Measurements from ENCODE around the gene MTERF4.

The MTERF4 gene

DNA sequence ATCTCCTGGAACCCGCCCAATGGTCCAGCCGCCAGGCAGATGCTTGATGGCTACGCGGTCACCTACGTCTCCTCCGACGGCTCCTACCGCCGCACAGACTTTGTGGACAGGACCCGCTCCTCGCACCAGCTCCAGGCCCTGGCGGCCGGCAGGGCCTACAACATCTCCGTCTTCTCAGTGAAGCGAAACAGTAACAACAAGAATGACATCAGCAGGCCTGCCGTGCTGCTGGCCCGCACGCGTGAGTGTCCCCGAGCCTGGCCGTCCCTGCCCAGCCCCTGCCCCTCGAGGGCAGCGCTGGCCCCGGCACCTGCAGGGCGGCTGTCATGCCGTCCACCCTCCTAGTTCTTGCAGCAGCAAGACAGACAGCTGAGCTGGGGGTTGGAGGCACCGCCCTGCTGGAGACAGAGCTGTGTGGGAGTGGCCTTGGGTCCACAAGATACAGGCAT is 36.7 kb downstream of the MTERF4 start:
- TF ChIP-seq, protein P1, sequence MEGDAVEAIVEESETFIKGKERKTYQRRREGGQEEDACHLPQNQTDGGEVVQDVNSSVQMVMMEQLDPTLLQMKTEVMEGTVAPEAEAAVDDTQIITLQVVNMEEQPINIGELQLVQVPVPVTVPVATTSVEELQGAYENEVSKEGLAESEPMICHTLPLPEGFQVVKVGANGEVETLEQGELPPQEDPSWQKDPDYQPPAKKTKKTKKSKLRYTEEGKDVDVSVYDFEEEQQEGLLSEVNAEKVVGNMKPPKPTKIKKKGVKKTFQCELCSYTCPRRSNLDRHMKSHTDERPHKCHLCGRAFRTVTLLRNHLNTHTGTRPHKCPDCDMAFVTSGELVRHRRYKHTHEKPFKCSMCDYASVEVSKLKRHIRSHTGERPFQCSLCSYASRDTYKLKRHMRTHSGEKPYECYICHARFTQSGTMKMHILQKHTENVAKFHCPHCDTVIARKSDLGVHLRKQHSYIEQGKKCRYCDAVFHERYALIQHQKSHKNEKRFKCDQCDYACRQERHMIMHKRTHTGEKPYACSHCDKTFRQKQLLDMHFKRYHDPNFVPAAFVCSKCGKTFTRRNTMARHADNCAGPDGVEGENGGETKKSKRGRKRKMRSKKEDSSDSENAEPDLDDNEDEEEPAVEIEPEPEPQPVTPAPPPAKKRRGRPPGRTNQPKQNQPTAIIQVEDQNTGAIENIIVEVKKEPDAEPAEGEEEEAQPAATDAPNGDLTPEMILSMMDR (IDR thresholded peaks at IDR 0.05; ENCODE audit: low read depth, low read length) = no peak
- H3K4me3 ChIP-seq (ENCODE audit: low read depth, low read length) = no peak overlapping the region
- in situ Hi-C loops (cut with HindIII; ENCODE audit: low sequenced_read_pairs) = no loop called here
- no peak for DNase-seq (ENCODE audit: low read depth, low spot score)

DNA sequence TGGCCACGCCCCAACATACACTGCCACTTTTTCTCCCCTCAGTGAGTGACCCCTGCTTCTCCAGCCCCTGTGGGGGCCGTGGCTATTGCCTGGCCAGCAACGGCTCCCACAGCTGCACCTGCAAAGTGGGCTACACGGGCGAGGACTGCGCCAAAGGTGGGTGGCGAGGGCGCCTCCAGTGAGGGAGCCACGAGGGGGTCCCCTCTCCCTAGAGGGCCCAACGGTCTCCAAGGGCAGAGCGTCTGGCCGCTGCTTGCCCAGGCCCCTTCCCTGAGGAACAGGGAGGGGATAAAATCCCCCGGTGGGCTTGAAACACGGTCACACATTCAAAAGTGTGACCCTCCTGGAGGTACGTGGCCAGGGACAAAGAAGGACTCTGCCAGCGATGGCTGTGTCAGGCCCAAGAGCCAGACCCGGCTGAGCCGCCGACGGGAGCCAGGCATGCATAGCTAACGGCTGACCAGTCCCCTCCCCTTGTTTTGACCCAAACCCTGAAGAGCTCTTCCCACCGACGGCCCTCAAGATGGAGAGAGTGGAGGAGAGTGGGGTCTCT is 37.2 kb downstream of the MTERF4 start:
- TF ChIP-seq, protein P1 (IDR thresholded peaks at IDR 0.05; ENCODE audit: low read depth, low read length) = no peak
- no peak overlapping the region for H3K4me3 ChIP-seq (ENCODE audit: low read depth, low read length)
- in situ Hi-C loops (cut with HindIII; ENCODE audit: low sequenced_read_pairs) = no loop called here
- DNase-seq (ENCODE audit: low read depth, low spot score) = no peak

DNA sequence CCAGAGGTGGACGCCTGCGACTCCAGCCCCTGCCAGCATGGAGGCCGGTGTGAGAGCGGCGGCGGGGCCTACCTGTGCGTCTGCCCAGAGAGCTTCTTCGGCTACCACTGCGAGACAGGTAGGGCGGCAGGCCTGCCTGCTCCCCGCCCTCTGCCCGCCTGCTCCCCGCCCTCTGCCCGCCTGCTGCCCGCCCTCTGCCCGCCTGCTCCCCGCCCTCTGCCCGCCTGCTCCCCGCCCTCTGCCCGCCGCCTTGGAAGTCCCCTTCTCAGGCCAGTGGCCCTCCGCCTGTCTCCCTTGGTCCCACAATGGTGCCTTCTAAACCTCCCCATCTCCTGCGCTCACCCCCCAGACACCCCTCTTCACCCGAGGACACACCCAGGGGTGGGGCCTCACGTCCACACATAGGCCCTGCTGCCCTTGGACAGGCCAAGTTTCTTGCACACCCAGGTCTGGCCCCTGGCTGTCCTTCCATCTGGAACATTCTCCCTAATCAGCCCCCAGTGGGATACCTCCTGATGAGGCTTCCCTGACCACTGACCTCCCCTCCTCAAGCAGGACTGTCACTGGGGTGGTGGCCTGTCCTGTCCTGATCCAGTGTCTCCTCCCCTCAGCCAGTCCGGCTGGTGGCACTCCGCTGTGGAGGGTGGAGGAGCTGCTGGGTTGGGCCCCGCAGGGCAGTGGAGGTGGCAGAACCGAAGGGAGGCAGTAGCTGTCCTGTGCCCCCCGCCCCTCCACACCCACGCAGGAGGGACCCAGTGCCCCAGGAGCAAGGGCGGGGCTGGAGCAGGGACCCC is 37.9 kb downstream of the MTERF4 start:
- H3K4me3 ChIP-seq (ENCODE audit: low read depth, low read length) = no peak overlapping the region
- DNase-seq (ENCODE audit: low read depth, low spot score) = no peak
- in situ Hi-C loops (cut with HindIII; ENCODE audit: low sequenced_read_pairs) = no loop called here
- TF ChIP-seq, protein P1 (IDR thresholded peaks at IDR 0.05; ENCODE audit: low read depth, low read length) = no peak

DNA sequence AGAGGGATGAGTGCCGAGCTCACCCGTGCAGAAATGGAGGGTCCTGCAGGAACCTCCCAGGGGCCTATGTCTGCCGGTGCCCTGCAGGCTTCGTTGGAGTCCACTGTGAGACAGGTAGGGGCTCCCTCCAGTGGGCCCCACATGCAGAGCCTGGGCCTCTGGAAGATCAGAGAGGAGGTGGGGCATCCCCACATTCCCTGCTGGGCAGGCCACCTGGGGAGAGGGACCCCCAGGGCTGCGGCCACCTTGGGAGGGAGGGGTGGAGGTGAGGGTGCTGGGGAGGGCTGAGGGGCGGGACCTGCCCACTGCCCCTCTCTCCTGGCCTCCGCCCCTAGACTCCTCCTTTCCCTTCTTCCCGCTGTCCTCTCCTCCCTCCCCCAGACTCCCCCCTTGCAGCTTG is 38.5 kb downstream of the MTERF4 start:
- H3K4me3 ChIP-seq (ENCODE audit: low read depth, low read length) = no peak overlapping the region
- no peak for DNase-seq (ENCODE audit: low read depth, low spot score)
- TF ChIP-seq, protein P1 (IDR thresholded peaks at IDR 0.05; ENCODE audit: low read depth, low read length) = no peak
- in situ Hi-C loops (cut with HindIII; ENCODE audit: low sequenced_read_pairs) = no loop called here

DNA sequence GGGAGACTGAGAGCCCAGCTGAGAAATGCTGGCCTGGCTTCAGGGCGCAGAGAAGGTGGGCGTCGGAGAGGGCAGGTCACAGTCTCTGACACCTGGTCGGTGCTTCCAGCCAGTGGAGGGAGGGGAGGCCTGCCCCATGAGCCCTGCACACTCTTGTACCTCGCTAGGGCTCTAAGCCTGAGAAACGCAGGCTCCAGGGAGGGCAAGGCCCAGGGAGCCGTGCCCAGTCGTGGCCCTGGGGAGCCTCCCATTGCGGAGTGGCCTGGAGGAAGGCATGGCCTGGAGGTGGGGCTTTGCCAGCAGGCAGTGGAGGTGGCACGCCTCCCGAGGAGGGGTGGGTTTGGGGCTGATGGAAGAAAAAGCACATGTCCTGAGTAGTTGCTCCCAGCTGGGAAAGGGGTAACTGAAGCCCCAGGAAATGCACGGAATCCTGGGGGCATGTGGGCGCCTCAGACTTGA is 39.0 kb downstream of the MTERF4 start:
- no peak for DNase-seq (ENCODE audit: low read depth, low spot score)
- in situ Hi-C loops (cut with HindIII; ENCODE audit: low sequenced_read_pairs) = no loop called here
- H3K4me3 ChIP-seq (ENCODE audit: low read depth, low read length) = no peak overlapping the region
- TF ChIP-seq, protein P1 (IDR thresholded peaks at IDR 0.05; ENCODE audit: low read depth, low read length) = no peak

DNA sequence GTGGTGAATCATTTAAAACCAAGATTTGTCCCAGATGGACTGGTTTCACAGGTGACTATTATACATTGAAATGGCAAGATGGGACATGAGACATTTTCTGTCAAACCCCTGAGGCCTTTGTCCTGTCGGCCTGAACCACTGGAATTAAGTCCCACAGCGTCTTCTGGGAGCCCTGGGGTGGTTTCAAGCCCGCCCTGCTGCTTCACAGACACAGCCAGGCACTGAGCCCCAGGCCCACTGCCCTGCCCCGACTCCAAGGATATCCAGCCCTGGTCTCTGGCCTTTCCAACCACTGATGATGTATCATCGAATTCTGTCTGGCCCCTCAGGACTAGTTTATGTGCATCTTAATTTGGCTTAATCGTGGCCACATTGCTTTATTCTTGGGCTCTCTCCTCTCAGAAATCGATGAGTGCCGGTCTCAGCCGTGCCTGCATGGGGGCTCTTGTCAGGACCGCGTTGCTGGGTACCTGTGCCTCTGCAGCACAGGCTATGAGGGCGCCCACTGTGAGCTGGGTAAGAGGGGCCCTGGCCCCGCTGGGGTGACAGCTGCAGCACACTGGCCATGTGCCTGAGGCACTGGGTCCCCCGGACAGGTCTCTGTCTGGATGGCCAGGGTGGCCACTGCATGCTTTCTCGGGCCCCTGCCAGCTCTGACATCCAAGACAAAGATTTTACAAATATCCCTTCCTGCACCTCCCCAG is 39.5 kb downstream of the MTERF4 start:
- no peak overlapping the region for H3K4me3 ChIP-seq (ENCODE audit: low read depth, low read length)
- DNase-seq (ENCODE audit: low read depth, low spot score) = no peak
- in situ Hi-C loops (cut with HindIII; ENCODE audit: low sequenced_read_pairs) = no loop called here
- TF ChIP-seq, protein P1 (IDR thresholded peaks at IDR 0.05; ENCODE audit: low read depth, low read length) = no peak

Measured in astrocyte of the spinal cord (primary cell).